Kidney (tissue), 14 donors: Measurements from ENCODE around the gene GIMAP4. TPM values are rescaled to one million over a fixed set of nuclear protein-coding genes. Genes with fewer than 3 reads are reported as not detected.
A peak's percentile ranks its signal among the peaks of the same experiment; 100 is the strongest.

Experiments
- DNase-seq, 5 donors: peaks; one replicate each; pipeline ENCODE4 v3.0.0-alpha.2; 2013 to 2020
- FAIRE-seq: peaks from 2 replicates; lab custom pipeline; 2012; peaks lifted over from hg19 to GRCh38; lab: Jason Lieb, UNC
- H3K27ac ChIP-seq, 2 donors: one replicate each; pipeline ENCODE4 v1.7.0; 2013; ENCODE audit warnings: low read depth in 2 of 2, low read length in 2 of 2, inconsistent platforms in 1 of 2
- H3K27me3 ChIP-seq: one replicate; pipeline ENCODE4 v1.7.1; 2013; ENCODE audit warnings: low read length, inconsistent platforms; ENCODE audit not compliant: control insufficient read depth, insufficient read depth
- H3K36me3 ChIP-seq, 3 donors: one replicate each; pipeline versions ENCODE4 v1.7.0 to v1.7.1; 2013; ENCODE audit warnings: low read length in 3 of 3, control low read depth in 1 of 3, inconsistent platforms in 1 of 3; ENCODE audit not compliant: insufficient read depth in 3 of 3, control insufficient read depth in 2 of 3
- H3K4me1 ChIP-seq, 3 donors: one replicate each; pipeline versions ENCODE4 v1.7.0 to v1.7.1; 2013; ENCODE audit warnings: low read length in 3 of 3, inconsistent platforms in 1 of 3, low read depth in 1 of 3; ENCODE audit not compliant: control insufficient read depth in 2 of 3, insufficient read depth in 2 of 3
- H3K4me3 ChIP-seq, 3 donors: one replicate each; pipeline versions ENCODE4 v1.7.0 to v1.8.1; 2013; ENCODE audit warnings: low read length in 3 of 3, control low read depth in 1 of 3, inconsistent platforms in 1 of 3
- H3K9ac ChIP-seq, 3 donors: one replicate each; pipeline versions ENCODE4 v1.7.0 to v1.7.1; 2013; ENCODE audit warnings: low read length in 3 of 3, control low read depth in 1 of 3, inconsistent platforms in 1 of 3
- H3K9me3 ChIP-seq, 3 donors: one replicate each; pipeline versions ENCODE4 v1.7.0 to v1.7.1; 2013; ENCODE audit warnings: low read length in 3 of 3, control low read depth in 1 of 3, inconsistent platforms in 1 of 3; ENCODE audit not compliant: control insufficient read depth in 2 of 3, insufficient read depth in 1 of 3
- intact Hi-C: fragments of 100-400 bp; cut with DNase I; formaldehyde crosslinking; loops from one replicate; pipeline ENCODE4 v1.11.1; 2022
- polyA plus RNA-seq: library from polyadenylated mRNA; stranded (reverse); fragments of 350-450 nt; fragmentation: Illumina TruSeq; extraction: RNeasy Lipid Tissue Mini Kit (QIAGEN cat#74804); gene quantifications from one replicate; pipeline ENCODE4 v1.2.3, GENCODE V29; 2014; ENCODE audit warnings: low read depth, low replicate concordance; ENCODE audit not compliant: insufficient read depth
- total RNA-seq: library from RNA; stranded (reverse); fragmentation: NEBNext Ultra II Directional; extraction: Animal tissue kit (Norgen Biotek cat#: 25700); gene quantifications from one replicate; pipeline ENCODE4 v1.2.1, GENCODE V29; 2021
- TF ChIP-seq, protein P1 (sequence below): IDR thresholded peaks from 3 replicates; pipeline ENCODE4 v1.5.1; 2012; ENCODE audit warnings: mild to moderate bottlenecking, moderate library complexity, borderline replicate concordance; ENCODE audit not compliant: insufficient read depth; ENCODE audit errors: extremely low read depth
- donor health status: control.
- donor health status: control.
- donor health status: control.
- donor health status: control.
- donor health status: control.
- donor health status: DM: yes; HTN: yes; CAD: no.
- donor health status: Normal renal cell carcinoma (clear cell type).

The GIMAP4 gene
- total and polyA plus RNA-seq, 2 donors from 2014 or later = 28.9 to 61.4 TPM

- intact Hi-C loops = no loop called here
- FAIRE-seq (no peak), DNase-seq (no peak)
- H3K4me1 ChIP-seq = peaks cover 0 to 2% (median 0%) of the 10 kb centered on the region in 3 donors
- no peaks in the 10 kb centered on the region for H3K9me3 ChIP-seq
- no peaks in the 10 kb centered on the region for H3K27me3 ChIP-seq
- H3K27ac ChIP-seq = no peak overlapping the region
- H3K36me3 ChIP-seq = no peaks in the 10 kb centered on the region
- H3K4me3 ChIP-seq = no peak overlapping the region
- TF ChIP-seq, protein P1, sequence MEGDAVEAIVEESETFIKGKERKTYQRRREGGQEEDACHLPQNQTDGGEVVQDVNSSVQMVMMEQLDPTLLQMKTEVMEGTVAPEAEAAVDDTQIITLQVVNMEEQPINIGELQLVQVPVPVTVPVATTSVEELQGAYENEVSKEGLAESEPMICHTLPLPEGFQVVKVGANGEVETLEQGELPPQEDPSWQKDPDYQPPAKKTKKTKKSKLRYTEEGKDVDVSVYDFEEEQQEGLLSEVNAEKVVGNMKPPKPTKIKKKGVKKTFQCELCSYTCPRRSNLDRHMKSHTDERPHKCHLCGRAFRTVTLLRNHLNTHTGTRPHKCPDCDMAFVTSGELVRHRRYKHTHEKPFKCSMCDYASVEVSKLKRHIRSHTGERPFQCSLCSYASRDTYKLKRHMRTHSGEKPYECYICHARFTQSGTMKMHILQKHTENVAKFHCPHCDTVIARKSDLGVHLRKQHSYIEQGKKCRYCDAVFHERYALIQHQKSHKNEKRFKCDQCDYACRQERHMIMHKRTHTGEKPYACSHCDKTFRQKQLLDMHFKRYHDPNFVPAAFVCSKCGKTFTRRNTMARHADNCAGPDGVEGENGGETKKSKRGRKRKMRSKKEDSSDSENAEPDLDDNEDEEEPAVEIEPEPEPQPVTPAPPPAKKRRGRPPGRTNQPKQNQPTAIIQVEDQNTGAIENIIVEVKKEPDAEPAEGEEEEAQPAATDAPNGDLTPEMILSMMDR = no peak
- H3K9ac ChIP-seq = no peak overlapping the region
These were observed 18.0 kb downstream of the GIMAP4 start for GRCh38 chr7:150585199-150585598.

DNA sequence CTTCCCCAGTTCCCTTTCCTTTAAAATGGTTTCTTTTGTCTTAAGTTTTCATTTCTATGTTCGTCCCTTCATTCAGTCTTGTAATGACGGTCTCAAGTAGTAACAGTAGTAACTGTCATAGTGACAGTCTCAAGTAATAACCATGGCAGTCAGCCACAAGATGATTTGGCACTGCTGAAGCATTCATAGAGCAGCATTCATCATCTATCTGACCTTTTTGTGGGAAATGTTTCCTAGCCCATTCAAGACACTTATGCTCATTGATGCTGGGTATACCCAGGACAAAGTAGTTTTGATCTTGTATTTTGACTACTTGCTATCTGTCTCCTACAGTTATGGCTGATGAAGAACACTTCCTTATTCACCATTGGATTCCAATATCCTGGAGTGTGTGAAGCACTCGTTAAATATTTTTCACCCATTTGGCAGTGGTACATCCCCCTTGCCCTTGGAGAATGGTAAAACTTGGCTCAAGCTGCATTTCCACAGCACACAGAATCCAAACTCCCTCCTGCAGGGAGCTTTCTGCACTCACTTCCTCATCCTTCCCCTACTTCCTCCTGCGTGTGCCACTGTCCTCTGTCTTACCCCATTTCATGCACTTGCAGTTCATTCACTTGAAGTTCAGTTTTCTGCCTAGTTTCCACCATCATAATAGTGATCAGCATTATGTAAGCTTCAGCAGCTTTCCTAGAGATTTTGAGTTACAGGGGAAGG lies 19.0 kb downstream of the GIMAP4 start:
- Histone ChIP-seq H3K9ac (no peak overlapping the region), H3K36me3 (no peaks in the 10 kb centered on the region), H3K27ac (peak overlapping the region; percentile 34 to 75), H3K27me3 (no peaks in the 10 kb centered on the region), H3K4me1 (peaks cover 0 to 2% (median 0%) of the 10 kb centered on the region in 3 donors), H3K4me3 (no peak overlapping the region), H3K9me3 (no peaks in the 10 kb centered on the region)
- DNase-seq (no peak), FAIRE-seq (no peak)
- TF ChIP-seq, protein P1 = no peak
- intact Hi-C loops = no loop called here

GRCh38 chr7:150586785-150587152 lies 19.6 kb downstream of the GIMAP4 start:
- Histone ChIP-seq H3K27me3 (no peaks in the 10 kb centered on the region), H3K9ac (no peak overlapping the region), H3K27ac (peak overlapping the region; percentile 71 to 75), H3K9me3 (no peaks in the 10 kb centered on the region), H3K4me1 (peaks cover 0 to 2% (median 0%) of the 10 kb centered on the region in 3 donors), H3K4me3 (no peak overlapping the region), H3K36me3 (no peaks in the 10 kb centered on the region)
- DNase-seq = peak in 1 of 5 donors; percentile 40
- TF ChIP-seq, protein P1 = no peak
- FAIRE-seq = no peak
- intact Hi-C loops = no loop called here

DNA sequence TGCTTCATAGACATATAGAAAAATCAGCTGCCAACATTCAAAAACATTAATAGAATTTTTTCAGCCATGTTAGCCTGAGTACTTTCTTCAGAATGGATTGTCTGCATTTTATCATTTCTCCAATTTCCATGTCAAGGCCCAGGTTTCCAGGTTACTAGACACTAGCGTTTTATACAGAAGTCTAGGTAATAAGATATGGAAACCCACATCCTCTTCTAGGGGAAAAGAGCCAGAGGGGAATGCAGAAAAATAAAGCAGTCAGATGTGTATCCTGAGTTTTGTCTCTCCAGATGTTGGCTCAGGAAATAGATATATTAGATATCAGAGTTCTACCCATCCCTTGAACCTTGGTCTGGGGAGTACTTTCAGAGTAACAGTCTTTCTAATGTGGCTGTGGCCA lies 20.4 kb downstream of the GIMAP4 start:
- FAIRE-seq (no peak), DNase-seq (peak in 1 of 5 donors; percentile 24)
- Histone ChIP-seq H3K27ac (peak overlapping the region; percentile 58 to 71), H3K27me3 (no peaks in the 10 kb centered on the region), H3K9ac (no peak overlapping the region), H3K4me1 (peaks cover 0 to 2% (median 0%) of the 10 kb centered on the region in 3 donors), H3K9me3 (no peaks in the 10 kb centered on the region), H3K4me3 (no peak overlapping the region), H3K36me3 (no peaks in the 10 kb centered on the region)
- TF ChIP-seq, protein P1 = no peak
- intact Hi-C loops = no loop called here
